ENCODE results near the gene C1orf87.

The C1orf87 gene

GRCh38 chr1:60073605-60074278, at the start of gene C1orf87:
Gene C1orf87 (minus strand): TSS chr1:60073770. CDS start chr1:60072643, 1,127 bp downstream.
- no peak for DNase-seq (ENCODE audit: low read depth)
- no peak for TF ChIP-seq CTCF (IDR thresholded peaks at IDR 0.05; ENCODE audit: control insufficient read depth, extremely low read depth, insufficient read depth)
- no peak within 1 kb of the TSS for H3K4me3 ChIP-seq (ENCODE audit: low read depth, low read length)

GRCh38 chr1:60118085-60118484, 44.5 kb upstream of the C1orf87 start:
- DNase-seq (ENCODE audit: low read depth): no peak

GRCh38 chr1:60114745-60115318, 41.3 kb upstream of the C1orf87 start:
- no peak overlapping the region for H3K4me3 ChIP-seq (ENCODE audit: low read depth, low read length)
- TF ChIP-seq CTCF (IDR thresholded peaks at IDR 0.05; ENCODE audit: control insufficient read depth, extremely low read depth, insufficient read depth): no peak
- no peak for DNase-seq (ENCODE audit: low read depth)

More at GRCh38 chr1:60118085-60118484, 44.5 kb upstream of the C1orf87 start:
- H3K4me3 ChIP-seq (ENCODE audit: low read depth, low read length): no peak overlapping the region
- no peak for TF ChIP-seq CTCF (IDR thresholded peaks at IDR 0.05; ENCODE audit: control insufficient read depth, extremely low read depth, insufficient read depth)

- no peak overlapping the region for H3K4me3 ChIP-seq (ENCODE audit: low read depth, low read length)
- TF ChIP-seq CTCF (IDR thresholded peaks at IDR 0.05; ENCODE audit: control insufficient read depth, extremely low read depth, insufficient read depth): no peak
- no peak for DNase-seq (ENCODE audit: low read depth)
Measured at GRCh38 chr1:60113596-60113995, 40.0 kb upstream of the C1orf87 start.

- TF ChIP-seq CTCF (IDR thresholded peaks at IDR 0.05; ENCODE audit: control insufficient read depth, extremely low read depth, insufficient read depth): no peak
- H3K4me3 ChIP-seq (ENCODE audit: low read depth, low read length): no peak overlapping the region
- no peak for DNase-seq (ENCODE audit: low read depth)
Measured at GRCh38 chr1:60113028-60113427, 39.5 kb upstream of the C1orf87 start.

- DNase-seq (ENCODE audit: low read depth): no peak
- no peak overlapping the region for H3K4me3 ChIP-seq (ENCODE audit: low read depth, low read length)
- TF ChIP-seq CTCF (IDR thresholded peaks at IDR 0.05; ENCODE audit: control insufficient read depth, extremely low read depth, insufficient read depth): no peak
Measured at GRCh38 chr1:60111716-60112115, 38.1 kb upstream of the C1orf87 start.

GRCh38 chr1:60111118-60111517, 37.5 kb upstream of the C1orf87 start:
- no peak overlapping the region for H3K4me3 ChIP-seq (ENCODE audit: low read depth, low read length)
- no peak for TF ChIP-seq CTCF (IDR thresholded peaks at IDR 0.05; ENCODE audit: control insufficient read depth, extremely low read depth, insufficient read depth)
- DNase-seq (ENCODE audit: low read depth): no peak
